HG02981 (cell line): ENCODE data around the gene PCDHB3.
A peak's percentile ranks its signal among the peaks of the same experiment; 100 is the strongest.
"Not testable (repeated sequence)": the region's sequence is repeated elsewhere in the genome, so short reads cannot be mapped to it uniquely, and the experiment has no call there.

Experiments used
- ATAC-seq: cut with Tn5 transposase; IDR thresholded peaks from one replicate; pipeline ENCODE4 v1.9.1; 2021; ENCODE audit warnings: mild to moderate bottlenecking, moderate library complexity; ENCODE audit not compliant: unreplicated experiment

The PCDHB3 gene

GRCh38 chr5:141100243-141100805 is at the start of gene PCDHB3:
Gene PCDHB3 (plus strand): TSS chr5:141100473. CDS start chr5:141100650, 177 bp downstream.
- no peak for ATAC-seq

- no peak for ATAC-seq
Measured at GRCh38 chr5:141050622-141051520, 49.4 kb upstream of the PCDHB3 start, which contains the start of gene PCDHB1. Gene PCDHB1 (plus strand): TSS chr5:141051374. CDS start chr5:141051471, 97 bp downstream.

- ATAC-seq: no peak
Measured at GRCh38 chr5:141051521-141051866, 48.8 kb upstream of the PCDHB3 start.

GRCh38 chr5:141077826-141078225 is 22.4 kb upstream of the PCDHB3 start:
- no peak for ATAC-seq

GRCh38 chr5:141082228-141082627 is 18.0 kb upstream of the PCDHB3 start:
- ATAC-seq: no peak

- ATAC-seq: peak; percentile 69
Measured at GRCh38 chr5:141084487-141084989, 15.7 kb upstream of the PCDHB3 start.

- ATAC-seq: no peak
Measured at GRCh38 chr5:141094481-141095262, 5.6 kb upstream of the PCDHB3 start, which contains the start of gene PCDHB2. Gene PCDHB2 (plus strand): TSS chr5:141094615. CDS start chr5:141094791, 176 bp downstream.

- no peak for ATAC-seq
Measured at GRCh38 chr5:141095263-141095641, 5.0 kb upstream of the PCDHB3 start.

- not testable (repeated sequence) for ATAC-seq
Measured at GRCh38 chr5:141096181-141096580, 4.1 kb upstream of the PCDHB3 start.

GRCh38 chr5:141096586-141096985 is 3.7 kb upstream of the PCDHB3 start:
- not testable (repeated sequence) for ATAC-seq

GRCh38 chr5:141101059-141101458 is 786 bp downstream of the PCDHB3 start:
- no peak for ATAC-seq

GRCh38 chr5:141102070-141102469 is 1.8 kb downstream of the PCDHB3 start:
- not testable (repeated sequence) for ATAC-seq

GRCh38 chr5:141102471-141102870 is 2.2 kb downstream of the PCDHB3 start:
- not testable (repeated sequence) for ATAC-seq

GRCh38 chr5:141105350-141105749 is 5.1 kb downstream of the PCDHB3 start:
- ATAC-seq: no peak

GRCh38 chr5:141119250-141119649 is 19.0 kb downstream of the PCDHB3 start:
- ATAC-seq: no peak

GRCh38 chr5:141121563-141121962 is 21.3 kb downstream of the PCDHB3 start, which contains the start of gene PCDHB4:
Gene PCDHB4 (plus strand): TSS chr5:141121818. CDS start chr5:141121999, 181 bp downstream.
- ATAC-seq: no peak

- ATAC-seq: no peak
Measured at GRCh38 chr5:141121985-141122384, 21.7 kb downstream of the PCDHB3 start.

- not testable (repeated sequence) for ATAC-seq
Measured at GRCh38 chr5:141123396-141124135, 23.3 kb downstream of the PCDHB3 start.

GRCh38 chr5:141127305-141127704 is 27.0 kb downstream of the PCDHB3 start:
- no peak for ATAC-seq

GRCh38 chr5:141135030-141135717 is 34.9 kb downstream of the PCDHB3 start, which contains the start of gene PCDHB5:
Gene PCDHB5 (plus strand): TSS chr5:141135206. CDS start chr5:141135435, 229 bp downstream.
- ATAC-seq: no peak
